Loucy (cell line): ENCODE data around the gene RIMKLB.
"Not testable (repeated sequence)": the region's sequence is repeated elsewhere in the genome, so short reads cannot be mapped to it uniquely, and the experiment has no call there.

Source experiments
- CTCF ChIP-seq: fragments of 200-600 bp; sonication (generic); conservative IDR thresholded peaks from 2 replicates; pipeline ENCODE4 v1.5.1; 2014; ENCODE audit warnings: mild to moderate bottlenecking, antibody characterized with exemption, low read length
- EZH2phosphoT487 ChIP-seq: fragments of 200-600 bp; IDR thresholded peaks from 2 replicates; pipeline ENCODE4 v1.6.1; 2018; ENCODE audit warnings: antibody characterized with exemption, mild to moderate bottlenecking, moderate library complexity, borderline replicate concordance

- not testable (repeated sequence) for TF ChIP-seq CTCF, EZH2phosphoT487
Observed at GRCh38 chr12:8794611-8795010, 96.8 kb downstream of the RIMKLB start.
